ENCODE measurements around the gene PIGX.
"Not testable (repeated sequence)": the region's sequence is repeated elsewhere in the genome, so short reads cannot be mapped to it uniquely, and the experiment has no call there.

Gene PIGX

GRCh38 chr3:196706731-196707130, 5.4 kb upstream of the PIGX start:
- DNase-seq, result no peak

- no peak for DNase-seq
Measured at GRCh38 chr3:196707566-196707965, 4.6 kb upstream of the PIGX start.

- DNase-seq, result no peak
Measured at GRCh38 chr3:196708467-196708866, 3.7 kb upstream of the PIGX start.

GRCh38 chr3:196712514-196713413, 587 bp downstream of the PIGX start:
- DNase-seq, result peak in 2 of 3 experiments; percentile 78 to 88

GRCh38 chr3:196717162-196717561, 5.0 kb downstream of the PIGX start:
- not testable (repeated sequence) for DNase-seq

GRCh38 chr3:196721097-196721496, 8.9 kb downstream of the PIGX start:
- no peak for DNase-seq

- DNase-seq, result no peak
Measured at GRCh38 chr3:196726788-196727675, 14.9 kb downstream of the PIGX start.

GRCh38 chr3:196735751-196736150, 23.6 kb downstream of the PIGX start:
- DNase-seq, result no peak

- no peak for DNase-seq
Measured at GRCh38 chr3:196736670-196737374, 24.6 kb downstream of the PIGX start.

GRCh38 chr3:196737655-196738054, 25.5 kb downstream of the PIGX start:
- DNase-seq, result no peak

- peak; percentile 88 to 98 (median 92) for DNase-seq
Measured at GRCh38 chr3:196739671-196740480, 27.7 kb downstream of the PIGX start, which contains the start of gene PAK2. TSS of gene PAK2 (plus strand) at chr3:196739857. CDS start at chr3:196782647, 42,790 bp downstream.

- DNase-seq, result peak; percentile 35 to 89 (median 41)
Measured at GRCh38 chr3:196740481-196741248, 28.5 kb downstream of the PIGX start.

- no peak for DNase-seq
Measured at GRCh38 chr3:196741249-196741889, 29.2 kb downstream of the PIGX start.

GRCh38 chr3:196743569-196743968, 31.4 kb downstream of the PIGX start:
- DNase-seq, result not testable (repeated sequence)

- no peak for DNase-seq
Measured at GRCh38 chr3:196749125-196749524, 36.9 kb downstream of the PIGX start.

GRCh38 chr3:196753201-196753600, 41.0 kb downstream of the PIGX start:
- no peak for DNase-seq

GRCh38 chr3:196754091-196754981, 42.2 kb downstream of the PIGX start:
- DNase-seq, result no peak

GRCh38 chr3:196756732-196757131, 44.6 kb downstream of the PIGX start:
- DNase-seq, result no peak
